ENCODE results near the gene STK32B.
A peak's percentile ranks its signal among the peaks of the same experiment; 100 is the strongest.

Gene STK32B

GRCh38 chr4:5120067-5120466, 68.8 kb downstream of the STK32B start:
- DNase-seq (ENCODE audit: insufficient read length, low spot score): no peak
- FAIRE-seq: peak; percentile 13

- no peak for DNase-seq (ENCODE audit: insufficient read length, low spot score)
These were observed 69.2 kb downstream of the STK32B start for GRCh38 chr4:5120468-5120867.

GRCh38 chr4:5122114-5122513, 70.8 kb downstream of the STK32B start:
- DNase-seq (ENCODE audit: insufficient read length, low spot score) (no peak), FAIRE-seq (peak; percentile 59)

More at GRCh38 chr4:5120468-5120867, 69.2 kb downstream of the STK32B start:
- FAIRE-seq: no peak

GRCh38 chr4:5124876-5125275, 73.6 kb downstream of the STK32B start:
- FAIRE-seq (no peak), DNase-seq (ENCODE audit: insufficient read length, low spot score) (no peak)

GRCh38 chr4:5125321-5125720, 74.0 kb downstream of the STK32B start:
- no peak for DNase-seq (ENCODE audit: insufficient read length, low spot score)
- no peak for FAIRE-seq

GRCh38 chr4:5126231-5126630, 75.0 kb downstream of the STK32B start:
- FAIRE-seq: no peak
- DNase-seq (ENCODE audit: insufficient read length, low spot score): no peak

- no peak for FAIRE-seq
- DNase-seq (ENCODE audit: insufficient read length, low spot score): no peak
These were observed 75.6 kb downstream of the STK32B start for GRCh38 chr4:5126857-5127256.

GRCh38 chr4:5127556-5127955, 76.3 kb downstream of the STK32B start:
- FAIRE-seq (no peak), DNase-seq (ENCODE audit: insufficient read length, low spot score) (no peak)

- DNase-seq (ENCODE audit: insufficient read length, low spot score): no peak
- FAIRE-seq: no peak
These were observed 77.3 kb downstream of the STK32B start for GRCh38 chr4:5128569-5128968.

- no peak for DNase-seq (ENCODE audit: insufficient read length, low spot score)
- no peak for FAIRE-seq
These were observed 81.9 kb downstream of the STK32B start for GRCh38 chr4:5133201-5133600.

- FAIRE-seq: no peak
- DNase-seq (ENCODE audit: insufficient read length, low spot score): no peak
These were observed 82.8 kb downstream of the STK32B start for GRCh38 chr4:5133933-5134594.

GRCh38 chr4:5134620-5135019, 83.3 kb downstream of the STK32B start:
- no peak for DNase-seq (ENCODE audit: insufficient read length, low spot score)
- no peak for FAIRE-seq

- no peak for FAIRE-seq
- DNase-seq (ENCODE audit: insufficient read length, low spot score): no peak
These were observed 85.9 kb downstream of the STK32B start for GRCh38 chr4:5137226-5137625.

GRCh38 chr4:5137927-5138326, 86.6 kb downstream of the STK32B start:
- no peak for DNase-seq (ENCODE audit: insufficient read length, low spot score)
- FAIRE-seq: no peak

GRCh38 chr4:5138389-5138788, 87.1 kb downstream of the STK32B start:
- no peak for DNase-seq (ENCODE audit: insufficient read length, low spot score)
- FAIRE-seq: no peak

GRCh38 chr4:5139141-5139540, 87.9 kb downstream of the STK32B start:
- DNase-seq (ENCODE audit: insufficient read length, low spot score) (no peak), FAIRE-seq (no peak)

GRCh38 chr4:5141802-5142201, 90.5 kb downstream of the STK32B start:
- no peak for FAIRE-seq
- no peak for DNase-seq (ENCODE audit: insufficient read length, low spot score)

- FAIRE-seq: no peak
- no peak for DNase-seq (ENCODE audit: insufficient read length, low spot score)
These were observed 91.4 kb downstream of the STK32B start for GRCh38 chr4:5142726-5143125.

- no peak for DNase-seq (ENCODE audit: insufficient read length, low spot score)
- FAIRE-seq: no peak
These were observed 92.1 kb downstream of the STK32B start for GRCh38 chr4:5143306-5143861.

GRCh38 chr4:5143940-5144339, 92.7 kb downstream of the STK32B start:
- DNase-seq (ENCODE audit: insufficient read length, low spot score) (no peak), FAIRE-seq (no peak)

- FAIRE-seq: no peak
- DNase-seq (ENCODE audit: insufficient read length, low spot score): no peak
These were observed 93.1 kb downstream of the STK32B start for GRCh38 chr4:5144384-5144783.

GRCh38 chr4:5146248-5146647, 95.0 kb downstream of the STK32B start:
- no peak for FAIRE-seq
- DNase-seq (ENCODE audit: insufficient read length, low spot score): no peak

- no peak for DNase-seq (ENCODE audit: insufficient read length, low spot score)
- FAIRE-seq: no peak
These were observed 101.2 kb downstream of the STK32B start for GRCh38 chr4:5152521-5152920.

Data from HTR-8/SVneo (cell line).